ENCODE results near the gene LMOD1.
"Not testable (repeated sequence)": the region's sequence is repeated elsewhere in the genome, so short reads cannot be mapped to it uniquely, and the experiment has no call there.

LMOD1 gene

DNA sequence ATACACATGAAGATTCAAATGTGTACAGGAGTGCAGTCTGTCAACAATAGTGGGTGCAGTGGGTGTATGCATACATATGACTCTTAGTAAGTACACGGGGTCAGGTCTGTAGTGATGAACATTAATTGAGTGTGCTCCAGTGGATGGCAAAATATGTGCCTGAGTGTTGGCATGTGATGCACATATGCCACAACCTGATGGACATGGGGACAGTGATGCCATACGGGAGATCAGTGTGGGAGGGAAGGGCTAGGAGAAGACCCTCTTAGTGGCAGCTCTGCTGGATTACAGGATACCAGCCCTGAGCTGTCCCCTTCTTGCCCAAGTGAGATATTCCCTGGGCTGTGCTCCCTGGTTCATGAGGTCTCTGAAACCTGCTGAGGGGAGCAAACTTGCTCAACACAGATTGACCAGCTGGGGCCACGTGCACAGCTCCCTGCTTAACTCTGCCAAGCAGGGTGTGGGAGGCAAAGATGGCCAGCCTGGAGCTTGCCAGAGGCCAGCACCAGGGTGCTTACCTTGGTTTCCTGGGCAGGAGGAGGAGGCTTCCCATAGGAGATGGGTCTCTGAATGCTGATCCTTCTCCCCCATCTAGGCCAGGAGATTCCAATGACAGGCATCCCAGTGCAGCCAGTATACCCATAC is 55.4 kb downstream of the LMOD1 start:
- no peak for DNase-seq

DNA sequence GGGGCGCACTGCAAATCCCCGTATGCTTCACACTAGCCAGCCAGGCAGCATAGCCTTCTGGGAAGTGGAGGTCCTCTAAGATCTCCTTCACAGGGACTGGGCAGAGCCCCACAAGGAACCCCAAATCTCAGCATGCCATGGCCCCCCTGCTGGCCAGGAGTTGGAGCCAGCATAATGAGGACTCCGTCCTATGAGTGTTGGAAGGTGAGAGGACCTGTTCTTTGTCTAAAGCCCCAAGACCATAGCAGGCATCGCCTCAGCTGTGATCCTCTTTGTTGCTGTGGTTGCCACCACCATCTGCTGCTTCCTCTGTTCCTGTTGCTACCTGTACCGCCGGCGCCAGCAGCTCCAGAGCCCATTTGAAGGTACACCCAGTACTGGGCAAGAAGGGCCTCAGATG is 56.1 kb downstream of the LMOD1 start:
- no peak for DNase-seq

DNA sequence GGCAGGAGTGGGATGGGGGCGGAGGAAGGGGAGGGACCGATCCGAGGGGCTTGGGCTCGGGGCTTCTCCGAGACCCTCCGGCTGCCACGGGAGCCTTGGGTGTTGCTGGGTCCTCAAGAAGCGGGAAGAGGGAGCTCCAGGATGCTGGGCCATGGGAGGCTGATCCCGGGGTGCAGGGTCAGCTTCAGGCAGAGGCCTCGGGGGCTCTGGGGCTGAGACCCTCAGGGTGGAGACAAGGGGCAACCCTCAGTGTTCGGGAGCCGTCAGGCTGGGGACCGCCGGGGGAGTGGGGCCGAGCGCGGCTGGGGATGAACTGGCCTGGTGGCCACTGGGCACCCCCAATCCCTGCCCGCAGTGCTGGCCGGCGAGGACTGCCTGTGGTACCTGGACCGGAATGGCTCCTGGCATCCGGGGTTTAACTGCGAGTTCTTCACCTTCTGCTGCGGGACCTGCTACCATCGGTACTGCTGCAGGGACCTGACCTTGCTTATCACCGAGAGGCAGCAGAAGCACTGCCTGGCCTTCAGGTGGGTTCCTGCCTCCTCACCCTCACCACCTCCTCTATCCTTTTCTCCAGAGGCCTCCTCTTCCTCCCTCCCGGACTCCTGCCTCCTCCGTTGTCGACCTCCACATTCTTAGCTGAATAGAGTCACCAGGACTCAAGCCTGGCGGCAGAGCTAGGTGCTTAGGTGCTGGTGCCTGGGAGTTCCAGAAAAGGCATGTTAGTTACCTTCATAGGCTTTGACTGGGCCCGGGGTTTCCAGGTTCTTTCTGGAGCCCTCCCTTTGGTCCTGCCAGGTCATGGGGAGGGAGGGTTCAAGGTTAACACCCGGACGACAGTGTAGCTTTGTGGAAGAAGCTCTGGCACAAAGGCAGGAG is 57.0 kb downstream of the LMOD1 start:
- no peak for DNase-seq

DNA sequence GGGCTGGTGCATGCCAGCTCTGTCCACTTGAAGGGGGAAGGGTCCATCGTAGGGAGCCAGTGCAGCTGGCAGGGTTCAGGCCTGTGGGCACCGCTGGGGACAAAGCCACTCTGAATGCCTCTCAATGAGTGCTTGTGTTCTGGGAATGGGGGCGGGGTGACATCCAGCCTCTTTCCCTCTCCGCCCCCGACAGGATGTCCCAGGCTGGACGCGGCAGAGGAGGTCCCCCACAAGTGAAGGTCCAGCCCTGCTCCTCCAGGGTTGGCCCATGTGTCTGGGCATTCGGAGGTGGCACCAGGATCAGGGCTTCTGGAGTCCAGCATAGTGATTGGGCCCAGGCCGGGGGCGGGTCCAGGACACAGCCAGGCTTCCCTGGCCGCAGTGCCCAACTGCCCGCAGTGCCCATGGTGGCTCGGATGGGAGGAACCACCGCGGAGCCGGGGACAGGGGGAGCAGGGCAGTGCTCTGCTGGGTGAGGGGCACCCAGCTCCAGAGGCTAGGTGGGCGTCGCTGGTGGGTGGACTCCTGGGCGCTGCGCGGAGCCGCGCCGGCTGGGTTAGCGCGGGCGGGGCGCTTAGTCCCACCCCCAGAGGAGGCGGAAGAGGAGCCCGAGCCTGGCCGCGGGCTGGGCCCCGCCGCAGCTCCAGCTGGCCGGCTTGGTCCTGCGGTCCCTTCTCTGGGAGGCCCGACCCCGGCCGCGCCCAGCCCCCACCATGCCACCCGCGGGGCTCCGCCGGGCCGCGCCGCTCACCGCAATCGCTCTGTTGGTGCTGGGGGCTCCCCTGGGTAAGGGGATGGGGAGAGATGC is 57.9 kb downstream of the LMOD1 start, which contains the start of gene SHISA4:
TSS of gene SHISA4 (plus strand) at position 617 of the 808 bp plus-strand sequence. CDS start at position 714, 97 bp downstream.
- DNase-seq = peak; percentile 29

DNA sequence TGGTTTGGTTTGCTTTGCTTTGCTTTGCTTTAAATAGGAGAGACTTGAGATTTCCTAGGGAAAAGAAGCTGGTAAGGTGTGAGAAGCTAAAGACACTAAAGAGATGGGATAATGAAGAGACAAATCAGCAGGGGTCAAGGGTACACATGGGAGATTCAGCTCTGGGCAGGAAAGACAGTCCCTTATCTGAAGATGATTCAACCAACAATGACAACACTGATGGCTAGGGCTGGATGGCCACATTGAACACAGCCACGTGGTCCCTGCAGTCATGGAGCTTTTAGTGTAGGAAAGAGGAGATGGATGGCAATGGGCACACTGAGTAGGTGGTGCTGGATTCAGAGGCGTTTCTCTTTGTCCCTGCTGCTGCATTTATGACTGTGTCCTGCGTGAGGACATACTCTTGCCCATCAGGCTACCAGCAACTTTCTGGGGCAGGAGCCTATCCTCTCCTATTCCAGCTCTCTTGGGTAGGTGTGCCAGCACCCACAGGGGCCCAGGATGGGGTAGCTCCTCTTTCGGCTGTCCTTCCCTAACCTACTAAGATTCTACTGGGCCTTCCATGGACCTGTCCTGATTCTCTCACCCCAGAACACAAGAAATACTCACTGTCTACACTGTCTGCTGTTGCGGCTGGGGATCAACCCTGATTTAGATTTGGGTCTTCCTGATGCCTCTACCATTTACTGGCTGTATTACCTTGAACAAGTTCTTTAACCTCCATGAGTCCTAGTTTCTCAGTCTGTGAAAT is 59.1 kb downstream of the LMOD1 start:
- DNase-seq = no peak

DNA sequence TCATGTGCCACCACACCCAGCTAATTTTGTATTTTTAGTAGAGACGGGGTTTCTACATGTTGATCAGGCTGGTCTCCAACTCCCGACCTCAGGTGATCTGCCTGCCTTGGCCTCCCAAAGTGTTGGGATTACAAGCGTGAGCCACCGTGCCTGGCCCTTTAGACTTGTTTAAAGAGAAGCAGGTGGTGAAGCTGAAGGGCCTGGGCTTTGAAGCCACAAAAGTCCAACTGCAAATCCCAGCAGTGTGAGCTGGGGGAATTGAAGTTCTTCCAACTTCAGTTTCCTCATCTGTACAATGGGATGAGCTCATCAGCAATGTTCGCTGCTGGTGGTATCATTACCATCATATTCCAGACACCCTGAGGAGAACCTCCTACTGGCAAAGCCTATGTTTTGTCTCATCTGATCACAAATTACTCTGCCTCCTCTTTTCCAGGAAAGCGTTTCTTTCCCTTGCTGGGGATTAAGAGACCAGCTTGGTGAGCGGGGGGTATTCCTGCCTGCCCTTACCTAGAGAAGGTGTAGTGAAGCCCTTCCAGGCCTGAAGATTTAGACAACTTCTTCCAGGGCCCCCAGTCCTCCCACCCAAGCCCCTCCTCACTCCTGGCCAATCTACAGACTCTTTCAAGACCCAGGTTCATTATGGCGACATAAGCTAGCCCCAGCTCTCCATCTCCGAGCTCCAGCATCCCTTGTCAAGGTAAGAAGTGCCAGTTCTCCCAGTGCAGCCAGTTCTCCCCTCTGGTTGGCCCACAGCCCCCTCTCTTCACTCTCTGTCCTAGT is 60.1 kb downstream of the LMOD1 start:
- no peak for DNase-seq

DNA sequence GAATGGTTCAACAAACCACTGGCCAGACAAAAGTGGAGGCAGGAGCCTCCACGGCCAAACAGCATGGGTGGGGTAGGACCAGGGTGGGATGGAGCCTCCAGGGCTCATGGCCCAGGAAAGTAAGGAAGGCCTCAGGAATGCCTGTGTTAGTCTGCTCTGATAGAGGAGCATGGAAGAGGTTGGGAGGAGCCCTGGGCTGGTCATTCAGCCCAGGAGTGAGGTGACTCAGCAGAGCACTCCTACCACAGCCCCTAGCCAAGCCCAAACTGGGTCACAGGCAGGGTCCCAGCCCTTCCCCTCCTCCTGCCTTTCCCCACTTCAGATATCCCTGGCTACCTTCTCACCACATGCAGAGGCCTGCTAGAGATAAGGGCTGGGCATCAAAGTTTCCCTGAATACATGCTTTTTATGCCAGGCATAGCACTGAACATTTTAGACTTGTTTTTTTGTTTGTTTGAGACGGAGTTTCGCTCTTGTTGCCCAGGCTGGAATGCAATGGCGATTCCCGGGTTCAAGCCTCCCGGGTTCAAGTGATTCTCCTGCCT is 60.7 kb downstream of the LMOD1 start:
- no peak for DNase-seq

DNA sequence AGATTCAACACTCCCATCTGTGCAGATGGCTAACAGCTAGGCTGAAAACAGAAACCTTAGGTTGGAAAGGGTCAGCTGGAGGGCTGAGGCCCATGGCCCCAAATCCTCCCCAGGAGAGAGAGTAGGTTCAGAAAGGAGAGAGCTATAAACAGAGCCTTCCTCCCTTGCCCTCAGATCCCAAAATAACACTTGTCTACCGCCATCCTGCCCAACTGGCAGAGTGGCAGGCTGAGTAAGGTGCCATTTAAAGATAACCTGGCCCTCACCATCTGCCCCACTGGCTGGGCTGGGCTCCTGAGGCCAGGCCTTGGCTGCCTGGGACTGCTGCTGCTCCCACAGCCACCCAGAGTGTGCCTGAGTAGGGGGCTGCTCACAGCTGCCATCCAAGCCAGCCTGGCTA is 61.9 kb downstream of the LMOD1 start:
- DNase-seq = no peak

DNA sequence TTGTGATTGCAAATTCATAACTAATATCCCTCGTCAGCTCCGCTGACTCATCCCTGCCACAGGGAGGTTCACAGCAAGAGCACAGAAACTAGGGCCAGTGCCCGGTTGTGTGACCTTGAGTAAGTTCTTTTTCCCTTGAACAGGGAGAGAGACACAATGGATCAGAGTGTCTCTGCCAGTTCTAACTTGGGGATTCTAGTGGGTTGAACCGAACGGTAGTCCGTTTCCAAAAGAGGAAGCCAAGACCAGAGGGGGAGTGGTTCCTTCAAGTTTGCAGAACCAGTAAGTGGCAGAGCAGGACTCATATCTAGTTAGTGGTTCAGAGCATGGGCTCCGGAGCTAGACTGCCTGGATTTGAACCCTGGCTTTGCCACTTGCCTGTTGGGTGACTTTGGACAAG is 62.6 kb downstream of the LMOD1 start:
- peak; percentile 77 for DNase-seq

DNA sequence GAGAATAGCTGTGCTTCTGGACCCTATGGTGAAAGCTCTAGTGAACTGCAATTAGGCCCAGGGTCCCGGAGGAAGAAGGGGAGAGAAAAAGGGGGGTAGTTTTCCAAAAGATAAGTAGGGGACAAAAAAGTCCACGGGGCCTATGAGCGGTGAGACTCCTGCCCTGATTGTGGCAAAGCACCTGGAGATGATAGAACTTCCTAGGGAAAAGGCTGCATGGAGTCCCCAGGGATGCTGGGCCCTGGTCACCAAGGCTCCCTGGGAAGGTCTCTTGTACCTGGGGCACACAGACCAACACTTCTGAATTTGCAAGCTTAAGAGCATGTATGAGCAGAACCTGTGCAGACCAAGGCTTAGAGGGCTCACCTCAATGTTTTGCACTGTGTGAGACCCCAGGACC is 63.1 kb downstream of the LMOD1 start:
- DNase-seq = no peak

DNA sequence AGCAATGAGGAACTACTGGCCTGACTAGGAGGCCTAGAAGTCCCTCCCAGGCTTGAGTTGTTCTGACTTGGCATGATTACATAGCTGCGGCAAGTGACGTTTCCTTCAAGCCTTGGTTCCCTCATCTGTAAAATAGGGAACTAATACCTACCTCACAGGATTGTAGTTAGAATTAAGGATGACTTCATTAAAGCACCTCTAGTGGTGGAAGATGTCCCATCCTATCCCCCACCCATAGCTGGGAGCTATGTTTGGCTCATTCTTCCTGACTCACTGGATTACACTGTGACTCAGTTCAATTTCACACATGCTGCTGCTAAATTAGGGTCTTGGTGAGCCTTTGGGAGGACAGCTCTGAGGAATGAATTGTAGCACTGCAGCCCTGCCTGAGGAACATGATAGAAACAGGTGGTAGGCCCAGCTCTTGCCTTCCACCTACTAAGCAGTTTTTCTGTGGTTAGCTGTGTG is 63.6 kb downstream of the LMOD1 start:
- peak; percentile 93 for DNase-seq

DNA sequence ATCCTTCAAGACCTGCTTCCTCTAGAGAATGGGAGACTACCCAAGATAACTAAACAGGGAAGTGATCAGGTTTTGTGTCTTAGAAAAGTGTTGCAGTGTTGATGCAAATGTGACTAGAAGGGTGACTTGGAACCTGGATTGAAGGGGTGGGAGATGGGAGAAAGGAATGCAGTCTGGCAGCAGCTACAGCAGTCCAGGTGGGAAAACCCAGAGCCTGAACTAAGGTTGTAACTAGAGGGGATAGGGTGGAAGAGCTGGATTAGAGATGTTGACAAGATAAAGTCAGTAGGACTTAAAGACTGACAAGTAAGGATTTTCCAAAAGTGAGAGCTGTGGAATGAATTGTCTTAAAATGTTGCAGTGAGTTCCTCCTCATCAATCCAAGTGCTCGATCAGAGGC is 64.7 kb downstream of the LMOD1 start:
- no peak for DNase-seq

DNA sequence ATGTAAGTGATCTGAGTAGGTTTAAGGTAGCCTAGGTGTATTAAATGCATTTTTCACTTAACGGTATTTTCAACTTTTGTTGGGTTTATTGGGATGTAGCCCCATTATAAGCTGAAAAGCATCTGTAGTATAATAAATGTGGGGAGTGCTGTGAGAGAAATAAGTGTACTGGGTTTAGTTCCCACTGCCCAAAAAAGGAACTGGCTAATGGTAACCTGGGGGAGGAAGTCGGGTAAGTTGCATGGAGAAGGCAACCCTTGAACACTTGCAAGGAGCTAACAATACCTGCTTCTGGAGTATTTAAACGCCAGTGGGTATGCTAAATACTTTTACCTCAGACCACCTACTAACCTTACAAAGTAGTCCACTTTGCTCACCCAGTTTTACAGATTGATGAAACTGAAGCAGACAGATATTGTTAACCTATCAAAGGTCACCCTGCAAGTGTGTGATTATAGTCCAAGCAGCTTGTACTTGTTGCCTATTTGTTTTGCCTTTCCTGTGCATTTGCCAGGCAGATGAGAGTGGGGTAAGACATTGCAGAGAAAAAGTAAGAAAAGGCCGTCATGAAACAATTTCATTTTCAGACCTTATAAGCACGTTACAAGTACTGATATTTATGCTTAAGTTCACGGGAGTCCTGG is 65.3 kb downstream of the LMOD1 start:
- peak; percentile 10 for DNase-seq

DNA sequence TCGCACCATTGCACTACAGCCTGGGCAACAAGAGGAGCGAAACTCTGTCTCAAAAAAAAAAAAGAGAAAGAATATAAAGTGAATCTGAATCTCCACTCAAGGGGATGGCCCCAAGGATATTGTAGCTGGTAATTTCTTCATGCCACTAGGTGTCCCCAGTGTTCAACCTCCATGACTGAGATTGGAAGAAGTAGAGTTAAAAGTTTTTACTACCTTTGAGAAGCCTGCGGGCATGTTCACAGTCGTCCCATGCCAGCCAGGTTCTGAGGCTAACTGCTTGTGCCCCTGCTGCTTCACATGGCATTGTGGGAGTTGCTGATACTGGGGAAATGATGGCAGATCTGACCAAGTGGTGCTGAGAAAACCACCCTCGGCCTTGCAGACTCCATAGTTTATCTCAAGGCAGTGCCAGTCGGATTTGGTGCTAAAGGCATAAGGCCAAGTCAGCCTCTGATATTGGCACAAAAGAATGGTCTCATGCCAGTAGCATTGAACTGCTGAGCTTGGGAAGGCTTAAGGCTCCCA is 68.4 kb downstream of the LMOD1 start:
- peak; percentile 46 for DNase-seq

DNA sequence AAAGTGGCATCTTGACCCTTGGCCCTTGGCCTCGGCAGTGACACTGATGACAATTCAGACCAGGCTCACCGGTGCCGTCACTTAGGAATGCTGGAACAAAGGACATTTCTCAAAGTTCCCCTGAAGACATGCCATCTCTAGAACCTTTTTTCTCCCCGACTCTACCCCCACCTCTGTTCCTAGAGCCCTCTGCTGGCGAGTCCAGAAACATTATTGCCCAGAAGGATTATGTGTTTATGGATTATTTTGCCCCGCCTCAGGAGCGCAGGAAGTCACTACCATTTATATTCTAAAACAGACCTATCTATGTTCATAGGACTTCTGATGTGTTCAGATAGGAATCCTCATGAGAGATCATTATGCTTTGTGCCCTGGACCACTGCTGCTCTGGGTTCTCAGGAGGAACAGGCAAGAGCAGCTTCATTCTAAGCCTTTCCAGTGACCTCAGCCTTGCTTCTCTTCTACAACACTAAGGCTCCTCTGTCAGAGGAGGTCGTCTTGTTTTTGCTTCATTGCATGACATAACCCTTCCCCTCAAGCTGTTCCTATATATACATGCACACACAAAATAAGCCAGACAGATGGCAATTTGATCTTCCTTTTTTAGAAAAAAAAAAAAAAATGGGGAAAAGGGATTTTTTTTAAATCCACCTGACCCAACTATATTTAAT is 70.1 kb downstream of the LMOD1 start:
- DNase-seq = no peak

DNA sequence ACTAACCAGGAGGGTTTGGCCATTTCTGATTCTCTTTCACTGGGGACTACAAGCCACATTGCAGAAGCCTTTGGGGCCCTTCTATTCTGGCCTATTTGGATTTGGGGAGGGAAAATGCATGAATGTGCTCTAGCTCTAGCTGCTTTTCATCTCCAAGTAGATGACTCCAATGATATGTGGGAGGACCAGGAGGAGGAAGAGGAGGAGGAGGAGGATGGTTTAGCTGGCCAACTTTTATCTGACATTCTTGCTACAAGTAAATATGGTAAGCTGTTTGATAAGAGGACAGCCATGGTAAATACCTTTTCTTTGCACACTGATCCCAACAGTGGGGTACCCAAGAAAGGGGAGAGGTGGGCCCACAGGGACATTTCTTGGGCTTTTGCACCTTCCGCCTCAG is 71.7 kb downstream of the LMOD1 start:
- no peak for DNase-seq

DNA sequence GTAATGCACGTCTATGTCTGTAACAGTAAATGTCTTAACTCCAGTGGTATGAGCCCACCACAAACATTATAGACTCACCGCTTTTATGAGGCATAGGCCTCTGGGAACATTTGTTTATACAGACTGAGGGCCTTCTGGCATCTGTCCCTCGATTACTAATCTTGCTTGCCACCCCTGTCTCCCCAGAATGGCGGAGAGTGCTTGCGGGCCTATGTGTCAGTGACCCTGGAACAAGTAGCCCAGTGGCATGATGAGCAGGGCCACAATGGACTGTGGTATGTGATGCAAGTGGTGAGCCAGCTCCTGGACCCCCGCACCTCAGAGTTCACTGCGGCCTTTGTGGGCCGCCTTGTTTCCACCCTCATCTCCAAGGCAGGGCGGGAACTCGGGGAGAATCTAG is 76.0 kb downstream of the LMOD1 start:
- DNase-seq = no peak

DNA sequence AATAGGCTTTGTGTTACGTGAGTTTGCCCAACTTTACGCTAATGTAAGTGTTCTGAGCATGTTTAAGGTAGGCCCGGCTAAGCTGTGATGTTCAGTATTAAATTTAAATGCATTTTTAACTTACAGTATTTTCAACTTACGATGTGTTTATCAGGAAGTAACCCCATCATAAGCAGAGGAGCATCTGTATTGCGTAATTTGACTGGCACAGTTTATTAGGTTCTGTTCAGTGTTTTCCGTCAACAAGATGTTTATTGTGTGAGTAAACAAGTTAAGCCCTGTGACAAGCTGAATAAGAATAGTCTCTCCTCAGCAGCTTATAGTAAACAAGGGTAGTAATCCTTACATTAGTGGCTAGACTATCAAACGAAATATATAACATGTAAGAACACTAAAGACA is 84.9 kb downstream of the LMOD1 start:
- no peak for DNase-seq

DNA sequence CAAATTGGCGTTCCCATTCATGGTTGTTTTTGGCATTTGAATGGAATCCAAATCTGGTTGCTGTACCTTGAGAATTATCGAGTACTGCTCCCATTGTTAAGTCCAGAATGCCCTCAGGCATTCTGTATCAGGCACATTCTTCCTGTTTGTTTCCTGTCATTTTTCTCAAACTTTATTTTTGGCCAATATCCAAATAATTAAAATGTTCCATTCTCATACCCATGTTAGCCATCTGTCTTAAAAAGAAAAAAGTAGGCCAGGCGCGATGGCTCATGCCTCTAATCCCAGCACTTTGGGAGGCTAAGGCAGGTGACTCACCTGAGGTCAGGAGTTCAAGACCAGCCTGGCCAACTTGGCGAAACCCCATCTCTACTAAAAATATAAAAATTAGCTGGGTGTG is 86.9 kb downstream of the LMOD1 start:
- no peak for DNase-seq

DNA sequence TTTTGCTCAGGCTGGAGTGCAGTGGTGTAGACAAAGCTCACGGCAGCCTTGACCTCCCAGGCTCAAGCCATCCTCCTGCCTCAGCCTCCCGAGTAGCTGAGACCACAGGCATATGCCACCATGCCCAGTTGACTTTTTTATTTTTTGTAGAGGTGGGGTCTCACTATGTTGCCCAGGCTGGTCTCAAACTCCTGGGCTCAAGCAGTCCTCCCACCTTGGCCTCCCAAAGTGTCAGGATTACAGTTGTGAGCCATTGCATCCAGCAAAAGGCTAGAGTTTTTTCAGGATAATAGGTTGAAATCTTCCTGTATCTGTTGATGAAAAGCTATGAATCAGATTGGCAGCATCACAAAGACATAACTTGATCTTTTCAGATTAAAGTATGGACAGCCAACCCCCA is 89.6 kb downstream of the LMOD1 start:
- not testable (repeated sequence) for DNase-seq

Measured in inflammatory macrophage treated with lipopolysaccharide for 4 hours (primary cell).